Stimulated activated naive CD8-positive, alpha-beta T cell treated with anti-CD3 and anti-CD28 coated beads, Interleukin-15, amount 100 ng/mL, for 72 hours (primary cell): Measurements from ENCODE around the gene AK4.
A peak's percentile ranks its signal among the peaks of the same experiment; 100 is the strongest.
"Not testable (repeated sequence)": the region's sequence is repeated elsewhere in the genome, so short reads cannot be mapped to it uniquely, and the experiment has no call there.

Source experiments
- ATAC-seq: fragments of 150-1000 bp; cut with Tn5 transposase; 2 replicates; pipeline ENCODE4 v1.10.0; 2021; ENCODE audit warnings: mild to moderate bottlenecking, moderate library complexity
- DNase-seq, 2 donors: peaks; one replicate each; pipeline ENCODE4 v3.0.0; 2021 to 2022
- H3K27ac Mint-ChIP-seq, 2 donors: one replicate each; pipeline ENCODE4 v1.8.0; 2022; ENCODE audit warnings: mild to moderate bottlenecking in 2 of 2, mixed read lengths in 2 of 2, moderate library complexity in 2 of 2
- H3K27me3 Mint-ChIP-seq: one replicate; pipeline ENCODE4 v1.8.0; 2022; ENCODE audit warnings: mixed read lengths
- H3K4me1 Mint-ChIP-seq: one replicate; pipeline ENCODE4 v1.8.0; 2022; ENCODE audit warnings: mild to moderate bottlenecking, mixed read lengths
- H3K4me3 Mint-ChIP-seq, 2 donors: one replicate each; pipeline ENCODE4 v1.8.0; 2022; ENCODE audit warnings: mild to moderate bottlenecking in 2 of 2, mixed read lengths in 2 of 2, moderate library complexity in 1 of 2
- H3K9me3 Mint-ChIP-seq, 2 donors: one replicate each; pipeline ENCODE4 v1.8.0; 2022; ENCODE audit warnings: mixed read lengths in 2 of 2

The AK4 gene

DNA sequence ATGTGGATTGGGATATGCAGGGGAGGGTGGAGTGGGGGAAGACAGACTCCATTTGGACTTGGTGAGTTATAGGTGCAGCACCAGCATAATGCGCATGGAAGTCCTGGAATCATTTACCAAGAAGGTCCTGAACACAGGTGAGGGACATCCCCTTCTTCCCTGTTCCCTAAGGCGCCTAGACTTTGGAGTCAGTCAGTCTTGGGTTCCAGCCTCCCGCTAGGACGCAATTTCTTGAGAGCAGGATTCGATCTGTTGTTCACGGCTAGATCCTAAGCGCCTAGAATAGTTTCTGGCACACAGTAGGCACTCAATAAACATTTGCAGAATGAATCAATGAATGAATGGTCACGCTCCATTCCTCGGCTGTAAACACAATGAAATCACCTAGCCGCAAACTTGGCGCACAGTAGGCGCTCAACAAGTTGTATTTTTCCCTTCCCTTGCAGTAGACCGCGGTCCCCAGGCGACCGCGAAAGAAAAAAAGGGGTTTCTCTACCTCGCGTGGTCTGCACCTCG, 1.0 kb upstream of the AK4 start:
- Mint-ChIP-seq H3K4me3 (peak overlapping the region; percentile 85 to 92), H3K27me3 (peaks cover 50% of the 10 kb centered on the region), H3K4me1 (peaks cover 31% of the 10 kb centered on the region), H3K27ac (no peak overlapping the region), H3K9me3 (no peaks in the 10 kb centered on the region)
- no peak for DNase-seq
- ATAC-seq = no peak

DNA sequence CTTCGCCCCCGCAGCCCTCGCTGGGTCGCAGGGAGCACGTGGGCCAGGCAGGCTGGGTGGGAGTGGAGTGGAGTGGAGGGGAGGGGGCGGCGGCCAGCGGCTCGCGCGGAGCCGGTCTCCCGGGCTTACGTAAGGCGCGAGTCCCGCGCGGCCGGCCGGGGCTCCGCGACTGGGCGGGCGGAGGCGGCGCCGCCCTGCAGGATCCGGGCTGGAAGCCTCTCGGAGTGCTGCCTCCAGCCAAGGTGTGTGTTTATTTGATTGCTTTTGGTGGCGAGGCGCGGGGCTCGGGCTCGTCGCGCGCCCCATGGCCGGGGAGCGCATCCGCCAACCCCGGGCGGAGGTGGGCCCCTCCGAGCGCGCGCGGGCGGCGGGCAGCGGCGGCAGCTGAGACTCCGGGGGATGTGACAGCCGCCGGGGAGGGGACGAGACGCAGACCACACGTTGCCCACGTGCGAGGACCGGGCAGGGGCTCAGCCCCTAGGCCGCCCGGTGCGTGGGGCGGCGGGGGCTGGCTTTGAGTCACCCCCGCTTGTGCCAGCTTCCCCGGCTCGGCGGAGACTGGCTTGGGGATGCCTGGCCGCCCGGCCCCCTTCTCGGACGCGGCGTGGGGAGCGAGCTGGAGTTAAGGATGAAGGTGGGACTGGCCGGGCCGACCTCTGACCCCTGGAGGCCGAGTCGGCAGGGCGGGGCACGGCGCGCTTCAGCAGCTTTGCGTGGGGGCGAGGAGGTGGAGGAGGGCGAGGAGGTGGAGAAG, 402 bp upstream of the AK4 start:
- peak overlapping the region; percentile 85 to 92 for H3K4me3 Mint-ChIP-seq
- ATAC-seq = peak; percentile 63
- no peaks in the 10 kb centered on the region for H3K9me3 Mint-ChIP-seq
- DNase-seq = peak; percentile 57 to 58
- H3K27ac Mint-ChIP-seq = peak overlapping the region; percentile 48 to 57
- peaks cover 31% of the 10 kb centered on the region for H3K4me1 Mint-ChIP-seq
- H3K27me3 Mint-ChIP-seq = peaks cover 44% of the 10 kb centered on the region

DNA sequence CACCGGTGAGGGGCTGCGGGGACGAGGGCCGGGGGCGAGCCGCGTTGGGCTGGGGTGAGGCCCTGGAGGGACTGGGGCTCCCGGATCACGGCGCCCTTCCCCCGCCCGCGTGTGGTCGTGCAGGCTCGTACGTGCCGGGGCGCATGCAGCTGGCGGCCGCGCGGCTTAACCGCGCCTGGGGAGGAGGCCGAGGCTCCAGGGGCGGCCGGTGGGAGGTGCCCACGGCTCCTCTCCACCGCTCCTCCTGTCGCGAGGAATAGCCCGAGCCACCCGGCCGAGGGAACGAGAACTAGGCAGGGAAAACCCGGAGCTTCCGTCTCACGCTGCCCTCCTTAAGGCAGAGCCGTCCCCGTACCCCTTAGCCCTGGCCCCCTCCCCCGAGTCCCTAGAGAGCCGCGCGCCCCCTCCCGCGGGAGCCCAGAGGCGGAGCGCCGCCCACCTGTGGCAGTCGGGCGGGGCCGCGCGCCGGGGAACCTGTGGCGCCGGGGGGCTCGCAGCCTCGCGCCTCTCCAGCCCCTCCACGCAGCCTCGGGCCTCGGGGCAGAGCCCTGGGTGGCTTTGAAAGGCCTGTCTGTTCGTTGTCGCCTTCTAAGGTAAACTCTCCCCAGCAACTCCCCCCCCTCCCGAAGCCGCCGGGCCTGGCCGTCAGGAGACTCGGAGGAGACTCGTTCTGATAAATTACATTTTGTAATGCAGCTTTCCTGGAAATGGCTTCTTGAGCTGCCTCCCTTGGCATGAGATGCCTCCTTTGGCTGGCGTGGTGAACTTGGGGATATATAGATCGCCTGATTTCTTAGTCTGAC, 746 bp downstream of the AK4 start:
- Mint-ChIP-seq H3K4me3 (peak overlapping the region; percentile 85 to 92), H3K9me3 (no peaks in the 10 kb centered on the region), H3K27me3 (peaks cover 40% of the 10 kb centered on the region), H3K4me1 (peaks cover 31% of the 10 kb centered on the region), H3K27ac (peak overlapping the region in 1 of 2 donors; percentile 48)
- ATAC-seq (peak; percentile 70), DNase-seq (peak; percentile 56 to 63)

DNA sequence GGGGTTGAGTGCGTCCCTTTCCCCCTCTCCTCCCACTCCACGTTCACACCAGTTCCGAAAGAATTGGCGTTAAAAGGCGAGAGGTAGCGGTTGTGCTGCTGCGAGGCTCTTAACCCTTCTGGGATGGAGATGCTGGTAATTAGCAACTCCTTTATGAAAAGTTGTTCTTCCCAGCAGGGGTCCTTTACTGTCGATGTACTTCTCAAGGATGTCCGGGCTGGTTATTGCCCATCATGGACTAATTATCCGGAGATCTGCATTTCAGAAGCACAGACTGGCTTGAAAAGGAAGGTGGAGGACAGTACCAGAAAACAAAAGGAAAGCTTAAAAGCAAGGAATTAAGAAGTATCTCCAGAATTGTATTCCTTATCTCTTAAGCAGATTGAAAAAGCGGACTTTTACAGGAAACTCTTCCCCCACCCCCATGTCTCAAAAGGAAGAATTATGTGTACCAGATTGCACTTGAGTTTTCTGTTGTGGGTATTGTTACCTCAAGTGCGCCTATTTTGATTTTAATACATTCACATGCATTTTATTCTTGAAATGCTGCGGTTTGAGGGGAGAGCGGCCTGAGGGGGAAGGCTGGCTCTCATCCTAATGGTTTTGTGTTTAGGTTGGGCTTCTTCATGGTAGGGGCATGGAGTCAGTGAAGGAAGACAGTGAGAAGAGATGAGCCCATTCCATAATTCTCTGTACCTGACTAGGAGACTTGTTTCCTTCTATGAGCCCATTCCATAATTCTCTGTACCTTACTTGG, 1.5 kb downstream of the AK4 start:
- peaks cover 33% of the 10 kb centered on the region for H3K27me3 Mint-ChIP-seq
- no peaks in the 10 kb centered on the region for H3K9me3 Mint-ChIP-seq
- ATAC-seq = no peak
- peak overlapping the region; percentile 85 to 92 for H3K4me3 Mint-ChIP-seq
- peak overlapping the region; percentile 48 to 49 for H3K27ac Mint-ChIP-seq
- no peak for DNase-seq
- H3K4me1 Mint-ChIP-seq = peaks cover 31% of the 10 kb centered on the region

DNA sequence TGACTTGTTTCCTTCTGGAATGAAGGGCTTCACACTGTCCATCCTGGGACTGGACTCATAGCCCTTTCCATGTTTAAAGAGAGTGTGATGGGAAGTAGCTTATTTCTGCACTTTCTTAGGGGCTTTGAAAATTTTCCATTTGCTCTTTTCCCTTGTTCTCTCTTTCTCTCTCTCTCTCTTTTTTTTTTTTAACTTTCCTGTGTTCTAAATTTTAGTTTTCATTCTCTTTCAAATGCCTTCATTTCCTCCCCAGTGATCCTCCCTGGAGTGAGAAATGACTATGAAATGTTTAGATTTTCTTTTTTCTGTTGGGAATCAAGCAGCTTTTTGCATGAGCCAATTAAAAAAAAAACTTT, 2.1 kb downstream of the AK4 start:
- H3K27ac Mint-ChIP-seq = no peak overlapping the region
- peak overlapping the region in 1 of 2 donors; percentile 92 for H3K4me3 Mint-ChIP-seq
- peaks cover 31% of the 10 kb centered on the region for H3K4me1 Mint-ChIP-seq
- H3K9me3 Mint-ChIP-seq = no peaks in the 10 kb centered on the region
- no peak for ATAC-seq
- peaks cover 28% of the 10 kb centered on the region for H3K27me3 Mint-ChIP-seq
- DNase-seq = no peak

DNA sequence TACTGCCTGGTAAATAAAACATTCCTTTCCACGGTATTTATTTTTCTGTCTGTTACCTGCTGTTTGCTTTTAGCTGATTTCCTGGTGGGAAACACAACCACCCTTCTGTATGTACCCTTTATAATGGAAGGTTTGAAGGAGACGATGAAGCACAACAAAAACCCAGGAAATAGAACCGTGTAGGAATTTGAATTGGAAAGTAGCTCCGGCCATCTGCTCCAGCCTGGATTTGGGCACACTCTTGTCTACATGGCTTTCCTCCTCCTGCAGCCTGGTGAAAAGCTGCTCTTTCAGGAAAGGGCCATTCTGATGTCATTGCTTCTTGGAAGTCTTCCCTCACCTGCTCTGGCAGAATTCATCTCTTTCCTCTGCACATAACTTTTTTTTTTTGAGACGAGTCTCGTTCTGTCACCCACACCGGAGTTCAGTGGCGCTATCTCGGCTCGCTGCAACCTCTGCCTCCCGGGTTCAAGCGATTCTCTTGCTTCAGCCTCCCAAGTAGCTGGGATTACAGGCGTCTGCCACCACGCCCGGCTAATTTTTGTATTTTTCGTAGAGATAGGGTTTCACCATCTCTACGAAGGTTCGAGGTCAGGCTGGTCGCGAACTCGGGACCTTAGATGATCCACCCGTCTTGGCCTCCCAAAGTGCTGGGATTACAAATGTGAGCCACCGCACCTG, 2.7 kb downstream of the AK4 start:
- H3K9me3 Mint-ChIP-seq = no peaks in the 10 kb centered on the region
- H3K4me3 Mint-ChIP-seq = no peak overlapping the region
- no peak for ATAC-seq
- no peak overlapping the region for H3K27ac Mint-ChIP-seq
- peaks cover 31% of the 10 kb centered on the region for H3K4me1 Mint-ChIP-seq
- H3K27me3 Mint-ChIP-seq = peaks cover 21% of the 10 kb centered on the region
- no peak for DNase-seq

DNA sequence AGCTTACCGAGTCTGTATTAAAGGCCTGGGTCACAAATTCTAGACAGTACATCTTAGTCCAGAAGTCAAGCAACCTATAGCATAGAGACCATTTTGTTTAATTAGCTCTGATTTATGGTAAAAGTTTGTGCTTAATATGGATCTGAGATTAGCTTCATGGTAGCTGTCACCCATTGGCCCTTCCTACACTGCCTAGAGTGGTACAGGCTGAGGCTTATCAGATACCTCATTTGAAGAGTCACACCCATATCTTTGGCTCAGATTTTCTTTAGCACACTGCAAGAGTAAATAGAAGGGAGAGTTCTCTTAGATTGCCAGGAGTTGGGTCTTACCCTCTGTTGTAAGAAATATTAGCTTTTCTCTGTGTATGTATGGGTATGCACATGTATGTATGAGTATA, 3.6 kb downstream of the AK4 start:
- DNase-seq = no peak
- no peak overlapping the region for H3K27ac Mint-ChIP-seq
- no peak for ATAC-seq
- H3K4me1 Mint-ChIP-seq = peaks cover 25% of the 10 kb centered on the region
- no peak overlapping the region for H3K4me3 Mint-ChIP-seq
- peaks cover 12% of the 10 kb centered on the region for H3K27me3 Mint-ChIP-seq
- no peaks in the 10 kb centered on the region for H3K9me3 Mint-ChIP-seq

DNA sequence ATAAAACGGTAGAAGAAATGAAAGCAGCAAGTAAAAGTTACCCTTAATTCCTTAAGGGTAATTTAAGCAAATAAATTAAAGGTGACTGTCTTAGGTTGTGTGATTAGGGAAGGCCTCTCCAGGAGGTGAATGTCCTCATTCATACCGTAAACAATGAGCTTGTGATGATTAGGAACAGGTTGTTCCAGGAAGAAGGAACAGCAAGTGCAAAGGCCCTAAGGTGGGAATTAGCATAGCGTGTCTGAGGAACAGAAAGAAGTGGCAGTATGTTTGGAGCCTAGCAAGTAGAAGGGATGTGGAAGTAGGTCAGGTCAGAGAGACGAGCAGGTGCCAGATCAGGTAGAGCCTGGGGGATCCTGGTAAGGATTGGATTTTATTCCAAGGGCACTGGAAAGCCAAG, 5.6 kb downstream of the AK4 start:
- no peak overlapping the region for H3K4me3 Mint-ChIP-seq
- ATAC-seq (no peak), DNase-seq (no peak)
- peaks cover 8% of the 10 kb centered on the region for H3K27me3 Mint-ChIP-seq
- no peaks in the 10 kb centered on the region for H3K9me3 Mint-ChIP-seq
- H3K27ac Mint-ChIP-seq = no peak overlapping the region
- H3K4me1 Mint-ChIP-seq = peaks cover 22% of the 10 kb centered on the region

DNA sequence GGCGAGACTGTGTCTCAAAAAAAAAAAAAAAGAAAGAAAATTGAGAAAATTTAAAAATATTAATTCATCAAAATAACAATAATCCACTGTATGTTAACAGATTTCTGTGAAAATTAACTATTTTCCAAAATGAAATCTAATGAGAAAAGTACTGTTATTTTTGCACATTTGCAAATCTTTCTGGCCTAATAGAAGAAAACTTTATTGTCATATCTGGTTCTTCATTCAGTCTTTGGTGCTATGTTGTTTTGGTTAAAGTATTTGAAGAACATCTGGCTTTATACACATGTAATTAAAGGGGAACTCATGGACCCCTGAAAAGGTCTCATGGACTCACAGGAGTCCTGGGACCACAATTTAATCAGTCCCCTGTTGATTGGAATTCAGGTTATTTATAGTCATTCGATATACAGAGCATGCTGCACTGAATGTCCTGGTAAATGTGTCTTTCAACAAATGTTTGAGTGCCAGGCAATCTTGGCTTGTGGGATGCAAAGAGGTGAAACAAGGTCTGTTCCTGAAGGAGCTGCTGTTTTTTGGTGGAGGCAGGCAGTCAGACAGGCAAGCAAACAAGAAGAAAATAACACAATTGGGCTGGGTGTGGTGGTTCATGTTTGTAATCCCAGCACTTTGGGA, 9.0 kb downstream of the AK4 start:
- DNase-seq (no peak), ATAC-seq (no peak)
- Mint-ChIP-seq H3K9me3 (no peaks in the 10 kb centered on the region), H3K4me3 (no peak overlapping the region), H3K27me3 (no peaks in the 10 kb centered on the region), H3K4me1 (no peaks in the 10 kb centered on the region), H3K27ac (peak overlapping the region in 1 of 2 donors; percentile 66)

DNA sequence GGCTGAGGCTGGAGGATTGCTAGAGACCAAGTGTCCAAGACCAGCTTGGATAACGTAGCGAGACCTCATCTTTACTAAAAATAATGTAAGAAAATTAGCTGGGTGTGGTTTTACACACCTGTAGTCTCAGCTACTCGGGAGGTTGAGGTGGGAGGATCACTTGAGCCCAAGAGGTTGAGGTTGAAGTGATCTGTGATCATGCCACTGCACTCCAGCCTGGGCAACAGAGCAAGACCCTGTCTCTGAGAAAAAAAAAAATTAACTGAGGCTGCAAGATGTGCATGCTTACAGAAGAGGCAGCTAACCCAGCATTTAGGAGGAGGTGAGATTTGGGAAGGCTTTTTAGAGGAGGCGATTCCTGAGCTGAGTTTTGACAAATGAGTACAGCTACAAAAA, 9.5 kb downstream of the AK4 start:
- no peaks in the 10 kb centered on the region for H3K9me3 Mint-ChIP-seq
- no peak for DNase-seq
- H3K27me3 Mint-ChIP-seq = no peaks in the 10 kb centered on the region
- H3K27ac Mint-ChIP-seq = peak overlapping the region in 1 of 2 donors; percentile 66
- H3K4me3 Mint-ChIP-seq = no peak overlapping the region
- no peak for ATAC-seq
- H3K4me1 Mint-ChIP-seq = no peaks in the 10 kb centered on the region

DNA sequence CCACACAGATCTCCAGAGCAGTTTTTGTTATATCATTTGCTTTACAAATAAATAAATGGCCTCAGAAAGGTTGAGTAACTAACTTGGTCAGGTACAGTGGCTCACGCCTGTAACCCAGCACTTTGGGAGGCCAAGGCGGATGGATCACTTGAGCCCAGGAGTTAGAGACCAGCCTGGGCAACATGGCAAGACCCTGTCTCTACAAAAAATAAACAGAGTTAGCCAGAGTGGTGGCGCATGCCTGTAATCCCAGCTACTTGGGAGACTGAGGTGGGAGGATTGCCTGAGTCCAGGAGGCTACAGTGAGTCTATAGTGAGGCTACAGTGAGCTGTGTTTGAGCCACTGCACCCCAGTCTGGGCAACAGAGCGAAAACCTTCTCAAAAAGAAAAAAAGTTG, 11.3 kb downstream of the AK4 start:
- peaks cover 13% of the 10 kb centered on the region for H3K4me1 Mint-ChIP-seq
- H3K4me3 Mint-ChIP-seq, H3K27ac Mint-ChIP-seq: not testable (repeated sequence)

DNA sequence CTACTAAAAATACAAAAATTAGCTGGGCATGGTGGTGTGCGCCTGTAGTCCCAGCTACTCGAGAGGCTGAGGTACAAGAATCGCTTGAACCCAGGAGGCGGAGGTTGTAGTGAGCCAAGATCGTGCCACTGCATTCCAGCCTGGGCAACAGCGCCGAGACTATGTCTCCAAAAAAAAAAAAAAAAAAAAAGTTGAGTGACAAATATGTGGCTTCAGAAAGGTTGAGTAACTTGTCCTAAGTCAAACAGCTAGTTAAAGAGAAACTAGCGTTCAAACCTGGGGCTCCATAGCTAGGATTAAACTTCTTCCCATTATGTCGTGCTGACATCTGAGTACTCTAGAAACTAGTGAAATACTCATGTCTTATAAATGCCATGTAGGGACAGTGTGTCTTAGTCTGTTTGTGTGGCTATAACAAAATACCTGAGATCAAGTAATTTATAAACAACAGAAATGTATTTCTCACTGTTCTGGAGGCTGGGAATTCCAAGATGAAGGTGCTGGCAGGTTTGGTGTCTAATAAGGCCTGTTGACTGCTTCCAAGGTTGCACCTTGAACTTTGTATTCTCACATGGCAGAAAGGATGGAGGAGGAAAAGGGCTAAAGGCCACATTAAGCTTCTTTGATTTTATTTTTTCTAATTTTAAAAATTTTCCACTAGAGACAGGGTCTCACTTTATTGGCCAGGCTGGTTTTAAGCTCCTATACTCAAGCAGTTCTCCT, 12.0 kb downstream of the AK4 start:
- Mint-ChIP-seq H3K27me3 (peaks cover 9% of the 10 kb centered on the region), H3K4me1 (peaks cover 13% of the 10 kb centered on the region), H3K4me3 (no peak overlapping the region), H3K9me3 (no peaks in the 10 kb centered on the region), H3K27ac (peak overlapping the region in 1 of 2 donors; percentile 9)
- DNase-seq = no peak
- ATAC-seq = no peak

More for the DNA sequence above, 11.3 kb downstream of the AK4 start:
- ATAC-seq, DNase-seq, H3K9me3 Mint-ChIP-seq, H3K27me3 Mint-ChIP-seq: not testable (repeated sequence)

DNA sequence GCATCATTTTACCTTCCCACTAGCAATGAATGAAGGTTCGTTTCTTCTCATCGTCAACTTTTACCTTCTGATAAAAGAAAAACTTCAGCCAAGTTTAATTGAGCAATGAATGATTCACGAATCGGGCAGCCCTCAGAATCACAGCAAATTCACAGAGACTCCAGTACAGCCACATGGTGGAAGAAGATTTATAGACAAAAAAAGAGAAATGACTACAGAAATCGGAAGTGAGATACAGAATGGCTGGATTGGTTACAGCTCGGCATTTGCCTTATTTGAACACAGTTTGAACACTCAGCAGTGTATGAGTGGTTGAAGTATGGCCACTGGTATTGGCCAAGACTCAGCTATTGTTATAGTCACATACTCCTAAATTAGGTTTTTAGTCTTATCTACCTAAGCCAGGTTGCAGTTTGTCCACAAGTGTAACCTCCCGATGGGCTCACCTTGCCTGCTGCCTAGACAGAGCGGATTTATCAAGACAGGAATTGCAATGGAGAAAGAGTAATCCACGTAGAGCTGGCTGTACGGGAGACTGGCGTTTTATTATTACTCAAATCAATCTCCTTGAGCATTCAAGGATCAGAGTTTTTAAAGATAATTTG, 15.3 kb downstream of the AK4 start:
- H3K9me3 Mint-ChIP-seq = no peaks in the 10 kb centered on the region

DNA sequence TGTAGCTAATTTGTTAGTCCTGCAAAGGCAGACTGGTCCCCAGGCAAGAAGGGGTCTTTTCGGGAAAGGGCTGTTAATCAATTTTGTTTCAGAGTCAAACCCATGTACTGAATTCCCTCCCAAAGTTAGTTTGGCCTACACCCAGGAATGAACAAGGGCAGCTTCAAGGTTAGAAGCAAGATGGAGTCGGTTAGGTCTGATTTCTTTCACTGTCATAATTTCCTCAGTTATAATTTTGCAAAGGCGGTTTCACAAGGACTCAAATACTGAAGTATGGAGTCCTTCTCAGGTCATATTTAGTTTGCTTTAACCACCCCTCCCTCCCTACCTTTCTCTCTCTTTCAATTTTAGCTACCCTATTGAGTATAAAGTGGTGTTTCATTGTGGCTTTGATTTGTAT, 16.1 kb downstream of the AK4 start:
- not testable (repeated sequence) for ATAC-seq, DNase-seq, H3K9me3 Mint-ChIP-seq, H3K27me3 Mint-ChIP-seq, H3K27ac Mint-ChIP-seq, H3K4me3 Mint-ChIP-seq
- H3K4me1 Mint-ChIP-seq = peaks cover 22% of the 10 kb centered on the region

More for the DNA sequence above, 15.3 kb downstream of the AK4 start:
- ATAC-seq = no peak
- Mint-ChIP-seq H3K4me3 (no peak overlapping the region), H3K4me1 (peaks cover 22% of the 10 kb centered on the region), H3K27ac (no peak overlapping the region), H3K27me3 (peaks cover 9% of the 10 kb centered on the region)
- no peak for DNase-seq
